Hematopoietic multipotent progenitor cell treated with erythropoietin and hydrocortisone succinate and interleukin-3 and kit ligand, for 8 days (in vitro differentiated cells): ENCODE data around the gene EBPL.
A peak's percentile ranks its signal among the peaks of the same experiment; 100 is the strongest.

Experiments
- DNase-seq: peaks from one replicate; pipeline ENCODE4 v3.0.0-alpha.2; 2015

Gene EBPL

DNA sequence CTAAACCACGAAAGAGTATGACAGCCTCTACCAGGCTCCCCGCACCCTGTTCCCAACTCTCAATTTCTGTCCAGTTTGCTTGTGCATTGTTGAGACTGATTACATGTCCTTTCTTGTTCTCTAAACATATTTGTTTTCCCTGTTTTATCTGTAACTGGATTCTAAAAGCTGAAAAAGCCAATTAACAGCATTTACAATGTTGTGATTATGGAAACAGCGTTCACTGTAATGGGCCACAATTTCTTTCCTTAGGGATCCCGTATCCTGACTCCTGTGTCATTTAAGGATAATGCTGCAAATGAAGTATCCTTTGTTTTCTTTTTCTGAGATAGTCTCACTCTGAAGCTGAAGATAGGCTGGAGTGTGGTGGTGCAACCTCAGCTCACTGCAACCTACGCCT lies 20.5 kb downstream of the EBPL start:
- no peak for DNase-seq

DNA sequence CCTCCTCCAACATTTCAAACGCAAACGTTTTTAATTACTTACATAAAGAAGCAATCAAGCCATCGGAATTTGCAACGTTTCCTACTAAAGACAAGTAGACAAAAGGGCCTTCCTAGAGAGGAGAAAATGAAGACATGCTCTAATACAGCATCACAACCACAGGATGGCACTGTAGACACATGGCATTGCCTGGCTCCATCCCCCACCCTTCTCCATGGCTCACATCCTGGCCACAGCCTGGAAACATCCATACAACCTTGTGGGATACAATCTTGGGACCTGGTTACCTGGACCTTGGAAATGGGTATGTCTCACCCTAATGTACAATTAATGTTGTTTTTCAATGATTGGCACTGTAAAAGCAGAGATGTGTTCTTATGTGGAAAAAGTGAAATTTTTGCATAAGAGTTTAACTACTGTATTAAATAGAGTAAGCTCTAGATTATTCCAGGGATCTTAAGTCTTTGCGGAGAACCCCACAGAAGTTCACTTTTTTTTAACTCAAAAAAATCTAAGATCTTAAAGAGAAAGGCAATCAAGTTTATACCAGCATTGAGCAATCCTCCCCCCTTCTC lies 21.5 kb downstream of the EBPL start:
- peak; percentile 60 for DNase-seq

DNA sequence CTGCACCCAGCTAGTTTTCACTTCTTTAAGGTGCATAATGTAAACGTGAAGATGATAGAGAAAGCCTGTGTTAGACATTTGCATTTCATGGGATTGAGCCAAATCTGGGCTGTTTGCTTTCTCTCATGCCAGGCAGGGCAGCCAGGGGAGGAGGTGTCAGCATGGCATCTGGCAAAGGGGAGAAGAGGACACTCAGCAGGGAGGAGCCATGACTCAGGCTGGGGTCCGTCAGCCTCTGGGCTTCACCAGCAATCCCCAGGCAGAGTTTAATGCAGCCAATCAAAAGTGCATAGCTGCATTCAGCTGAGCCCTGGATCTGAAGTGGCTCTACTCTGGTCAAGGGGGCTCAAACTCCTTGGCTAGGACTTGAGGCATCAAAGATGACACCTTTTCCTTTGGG lies 23.5 kb downstream of the EBPL start:
- DNase-seq = no peak

DNA sequence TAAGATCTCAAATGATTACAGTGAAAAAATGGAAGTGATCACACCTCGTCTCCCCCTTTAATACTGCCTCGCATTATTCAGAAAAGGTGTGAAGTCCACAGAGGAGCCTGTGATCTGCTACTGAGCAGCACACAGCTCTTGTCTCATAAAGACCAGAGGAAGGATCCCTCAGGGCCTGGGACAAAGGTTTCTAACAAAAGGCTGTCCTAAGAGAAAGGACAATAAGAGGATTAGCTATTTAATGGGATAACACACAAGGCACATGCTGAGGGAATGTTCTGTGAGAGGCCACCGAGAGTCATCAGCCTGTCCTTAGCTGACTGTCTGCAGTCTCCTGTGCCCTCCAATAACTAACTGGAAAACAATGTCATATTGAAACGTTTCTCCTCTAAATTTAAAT lies 26.7 kb downstream of the EBPL start:
- DNase-seq = no peak

DNA sequence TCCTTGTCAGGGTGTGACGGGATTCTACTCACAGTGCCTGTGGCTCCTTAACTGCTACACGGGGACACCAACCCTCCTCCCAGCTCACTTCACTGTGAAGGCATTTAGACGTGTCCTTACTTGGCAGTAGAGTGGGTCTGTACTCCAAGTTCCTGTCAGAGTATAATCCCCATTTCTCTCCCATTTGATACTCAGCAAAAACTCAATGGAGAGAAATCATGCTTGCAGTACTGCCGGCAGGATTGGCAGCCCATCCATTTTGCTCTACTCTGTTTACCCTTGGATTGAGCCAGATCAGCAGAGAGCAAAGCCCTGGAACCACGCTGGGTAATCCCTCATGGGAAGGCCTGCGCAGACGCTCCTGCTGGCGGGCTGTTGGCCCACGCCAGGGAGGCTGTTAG lies 34.0 kb downstream of the EBPL start:
- DNase-seq = no peak

DNA sequence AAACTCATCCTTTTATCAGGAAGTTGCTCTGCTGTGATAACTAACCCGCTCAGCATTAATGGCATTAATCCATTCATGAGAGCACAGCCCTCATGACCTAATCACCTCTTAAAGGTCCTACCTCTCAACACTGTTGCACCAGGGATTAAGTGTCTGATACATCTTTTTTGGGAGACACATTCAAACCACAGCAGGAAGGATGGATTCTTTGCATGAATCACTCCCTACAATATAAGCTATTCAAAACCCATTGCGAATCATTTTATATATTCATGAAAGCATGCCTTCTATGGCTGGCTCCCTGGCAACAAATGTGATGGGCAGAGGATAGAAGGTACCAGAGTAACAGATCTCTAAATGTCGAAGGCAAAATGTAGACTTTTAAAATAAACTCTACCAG lies 35.4 kb downstream of the EBPL start:
- DNase-seq = no peak

DNA sequence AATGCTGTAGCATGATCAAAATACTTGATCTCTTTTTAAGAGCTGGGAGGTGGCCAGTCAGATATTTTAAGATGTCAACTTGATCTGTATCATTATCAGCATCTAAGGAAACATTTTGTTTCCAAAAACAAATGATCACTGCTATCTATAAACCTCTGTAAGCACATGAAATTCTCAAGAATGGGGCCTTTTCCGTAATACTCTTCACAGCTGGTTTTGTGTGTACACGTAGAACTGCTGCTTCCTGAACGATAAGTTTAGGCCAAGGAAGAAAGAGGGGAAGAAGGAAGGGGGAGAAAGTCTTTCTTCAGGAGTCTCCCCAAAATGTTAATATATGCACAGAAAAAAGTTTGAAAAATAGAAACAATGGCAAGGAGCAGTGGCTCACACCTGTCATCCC lies 37.3 kb downstream of the EBPL start:
- no peak for DNase-seq

DNA sequence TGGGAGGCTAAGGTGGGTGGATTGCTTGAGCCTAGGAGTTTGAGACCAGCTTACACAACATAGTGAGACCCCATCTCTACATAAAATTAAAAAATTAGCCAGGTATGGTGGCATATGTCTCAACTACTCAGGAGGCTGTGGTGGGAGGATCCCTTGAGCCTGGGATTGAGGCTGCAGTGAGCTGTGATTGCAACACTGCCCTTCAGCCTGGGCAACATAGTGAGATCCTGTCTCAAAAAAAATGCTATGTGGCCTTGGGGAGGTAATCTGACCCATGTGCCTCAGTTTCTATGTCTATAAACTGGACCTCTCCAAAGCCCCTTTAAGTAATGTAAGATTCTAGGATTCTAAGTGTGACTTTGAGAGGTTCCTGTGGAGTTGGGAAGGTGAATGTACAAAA lies 37.8 kb downstream of the EBPL start:
- no peak for DNase-seq

DNA sequence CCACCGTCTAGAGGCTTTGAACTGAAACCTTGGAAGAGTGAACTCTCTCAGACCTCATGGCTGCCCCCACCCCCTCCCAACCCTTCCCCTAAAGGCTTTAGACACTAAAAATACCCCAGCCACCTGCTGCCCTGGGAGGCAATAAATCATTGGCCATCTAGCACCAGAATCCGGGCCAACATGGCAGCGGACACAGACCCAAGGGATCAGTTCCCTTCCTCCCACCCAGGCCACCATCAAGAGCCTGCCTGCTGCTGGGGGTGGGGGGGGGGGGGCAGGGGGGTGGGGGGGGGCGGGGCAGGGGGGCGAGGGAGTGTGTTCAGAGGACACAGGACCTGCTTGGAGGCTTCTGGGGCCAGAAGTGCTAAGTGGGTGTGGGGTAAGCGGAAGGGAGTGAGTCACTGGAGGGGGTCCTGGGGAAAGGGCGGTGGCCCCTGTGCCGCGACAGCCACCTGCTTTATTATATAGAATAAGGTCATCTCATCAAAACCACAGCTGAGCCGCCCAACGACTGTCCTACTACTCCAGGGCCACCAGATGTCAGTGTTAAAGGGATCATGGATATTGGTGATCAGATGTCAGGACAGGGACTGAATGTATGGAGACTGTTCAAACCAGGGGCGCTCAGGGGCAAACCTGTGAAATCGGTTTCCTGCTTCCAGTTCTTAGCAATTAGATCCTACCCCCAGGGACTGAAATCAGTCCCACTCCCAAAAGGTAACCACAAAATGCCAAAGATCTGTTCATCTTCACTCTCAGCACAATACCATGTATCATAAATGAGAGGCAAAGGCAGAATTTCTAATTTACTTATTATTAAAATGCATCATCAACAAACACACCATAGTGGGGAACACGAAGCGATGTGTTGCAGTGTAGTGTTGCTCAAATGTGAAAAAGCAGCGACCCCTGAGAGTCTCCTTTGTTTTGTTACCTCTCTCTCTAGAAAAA lies 38.7 kb downstream of the EBPL start:
- peak; percentile 76 for DNase-seq

DNA sequence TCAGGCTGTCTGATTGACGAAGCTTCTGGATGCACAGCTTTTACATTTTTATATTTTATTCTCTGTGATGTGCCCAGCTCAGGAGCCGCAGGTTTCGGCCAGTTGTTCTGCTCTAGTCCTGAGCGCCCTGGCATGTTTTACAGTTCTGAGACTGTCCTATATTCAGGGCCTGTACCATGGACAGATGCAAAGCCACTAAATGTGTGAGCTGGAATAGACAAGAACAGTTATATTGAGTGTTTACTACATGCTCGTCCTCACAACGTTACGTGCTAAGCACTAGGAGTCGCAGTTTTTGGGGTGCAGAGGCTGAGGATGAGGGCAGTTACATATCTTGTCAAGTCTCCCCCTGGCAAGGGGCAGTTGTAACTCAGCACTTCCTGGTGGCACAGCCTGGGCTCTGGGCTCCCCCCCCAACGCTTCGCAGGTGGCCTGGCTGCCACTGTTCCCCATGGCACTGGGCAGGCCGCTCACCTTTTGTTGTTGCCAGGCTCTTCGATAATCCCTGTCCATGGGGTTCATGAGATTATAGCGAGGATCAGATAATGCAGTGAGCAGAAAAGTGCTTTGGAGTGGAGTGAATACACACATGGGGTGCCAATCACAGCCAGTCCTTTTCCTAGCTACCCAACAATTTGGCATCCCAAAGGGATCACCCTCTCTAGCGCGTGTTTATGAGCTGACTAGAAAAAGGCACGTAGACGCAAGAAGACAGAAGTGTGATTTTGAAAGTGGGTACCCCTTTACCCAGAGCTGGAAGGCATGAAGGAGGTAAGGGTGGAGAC lies 39.5 kb downstream of the EBPL start:
- no peak for DNase-seq

DNA sequence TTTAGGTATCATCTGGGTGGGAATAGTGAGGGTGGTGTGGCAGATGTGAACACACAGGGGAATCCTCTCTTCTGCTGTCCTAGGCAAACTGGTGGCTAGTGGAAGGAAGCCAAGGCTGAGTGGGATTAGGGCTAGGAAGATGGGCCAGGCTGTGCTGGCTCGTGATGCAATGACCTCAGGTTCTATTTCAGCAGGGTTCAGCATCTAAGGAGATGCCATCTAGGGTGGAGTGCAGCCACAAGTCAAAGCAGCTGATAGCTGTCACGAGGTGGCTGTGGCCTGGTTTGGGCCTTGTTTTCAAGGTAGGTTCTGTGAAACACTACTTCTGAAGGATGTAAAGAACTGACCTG lies 41.3 kb downstream of the EBPL start:
- no peak for DNase-seq

DNA sequence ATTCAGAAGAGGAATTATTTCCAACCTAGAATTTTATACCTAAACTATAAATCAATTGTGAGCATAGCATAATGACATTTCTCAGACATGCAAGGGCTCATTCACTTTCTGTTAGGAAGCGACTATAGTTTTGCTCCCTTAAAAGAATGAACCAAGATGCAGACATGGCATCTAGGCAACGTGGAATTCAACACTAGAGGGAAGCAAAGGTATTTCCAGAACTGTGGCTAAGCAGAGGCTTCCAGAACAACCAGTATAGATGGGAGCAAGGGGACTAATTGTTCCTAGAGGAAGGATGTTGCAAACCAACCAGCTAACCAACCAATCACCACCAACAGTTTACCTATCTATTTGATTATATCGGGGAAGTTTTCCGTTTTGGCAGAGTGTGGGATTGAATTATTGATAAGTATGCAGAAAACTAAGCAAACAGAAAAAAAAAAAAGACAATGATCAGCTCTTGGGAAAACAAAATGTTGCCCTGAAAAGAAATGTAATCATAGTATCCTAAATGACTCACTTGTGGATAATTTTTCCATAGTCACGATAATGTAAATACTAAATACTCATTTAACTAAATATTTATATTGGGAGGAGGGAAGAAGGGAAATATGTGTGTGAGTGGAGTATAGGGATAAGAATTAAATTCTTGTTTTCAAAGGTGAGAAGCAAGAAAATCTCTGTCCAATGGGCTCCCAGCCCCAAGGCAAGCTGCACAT lies 41.9 kb downstream of the EBPL start:
- DNase-seq = no peak

DNA sequence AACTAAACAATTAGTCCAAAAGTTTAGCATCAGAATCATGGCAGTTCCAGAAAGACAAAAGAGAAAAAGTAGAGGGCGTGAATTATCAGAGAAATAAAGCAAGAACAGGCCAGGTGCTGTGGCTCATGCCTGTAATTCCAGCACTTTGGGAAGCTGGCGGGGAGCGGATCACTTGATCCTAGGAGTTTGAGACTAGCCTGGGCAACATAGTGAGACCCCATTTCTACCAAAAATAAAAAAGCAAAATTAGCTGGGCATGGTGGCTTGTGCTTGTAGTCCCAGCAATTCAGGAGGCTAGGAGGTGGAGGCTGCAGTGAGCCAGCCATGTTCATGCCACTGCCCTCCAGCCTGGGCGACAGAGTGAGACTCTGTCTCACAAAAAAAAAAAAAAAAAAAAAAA lies 44.6 kb downstream of the EBPL start:
- no peak for DNase-seq

DNA sequence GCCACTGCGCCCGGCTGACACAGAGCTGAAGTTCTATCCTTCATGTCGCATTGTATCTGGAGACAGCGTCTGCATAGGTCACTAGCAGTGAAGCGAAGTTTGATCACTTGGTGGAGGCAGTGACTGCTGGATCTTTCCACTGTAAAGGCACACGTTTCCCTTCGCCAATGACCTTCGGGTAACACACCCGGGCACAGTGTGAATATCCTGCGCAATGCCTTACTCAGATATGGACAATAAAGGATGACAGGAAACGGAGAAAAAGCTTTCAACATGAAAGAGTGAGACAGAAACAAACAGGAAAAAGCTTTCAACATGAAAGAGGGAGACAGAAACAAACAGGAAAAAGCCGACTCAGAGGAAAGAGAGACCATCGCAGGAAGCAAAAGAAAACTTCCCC lies 45.8 kb downstream of the EBPL start:
- no peak for DNase-seq

DNA sequence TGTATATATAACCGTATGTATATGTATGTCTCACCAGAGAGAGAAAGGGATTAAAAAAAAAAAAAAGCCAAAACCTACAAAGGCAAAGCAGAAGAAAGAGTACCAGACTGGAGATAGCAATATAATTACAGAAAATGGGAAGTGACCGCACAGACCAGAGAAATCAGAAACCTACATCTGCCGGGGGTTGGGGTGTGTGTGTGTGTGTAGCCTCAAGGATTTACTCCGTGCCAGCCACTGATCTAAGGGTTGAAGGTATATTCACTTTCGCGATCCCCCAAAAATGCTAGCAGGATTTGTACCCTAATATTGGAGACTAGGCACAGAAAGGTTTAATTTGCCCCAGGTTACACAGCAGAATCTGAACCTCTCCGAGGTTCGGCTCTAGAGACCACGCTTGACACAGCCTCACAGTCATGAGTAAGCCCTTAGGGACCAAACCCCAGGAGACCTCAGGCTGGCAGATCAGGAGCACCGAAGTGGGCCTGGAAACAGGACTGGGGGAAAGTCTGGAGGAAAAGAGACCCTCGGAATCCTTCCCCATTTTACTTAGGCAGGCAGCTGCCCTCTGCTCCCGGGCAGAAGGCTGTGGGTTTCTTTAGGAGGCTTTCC lies 48.1 kb downstream of the EBPL start:
- peak; percentile 58 for DNase-seq

DNA sequence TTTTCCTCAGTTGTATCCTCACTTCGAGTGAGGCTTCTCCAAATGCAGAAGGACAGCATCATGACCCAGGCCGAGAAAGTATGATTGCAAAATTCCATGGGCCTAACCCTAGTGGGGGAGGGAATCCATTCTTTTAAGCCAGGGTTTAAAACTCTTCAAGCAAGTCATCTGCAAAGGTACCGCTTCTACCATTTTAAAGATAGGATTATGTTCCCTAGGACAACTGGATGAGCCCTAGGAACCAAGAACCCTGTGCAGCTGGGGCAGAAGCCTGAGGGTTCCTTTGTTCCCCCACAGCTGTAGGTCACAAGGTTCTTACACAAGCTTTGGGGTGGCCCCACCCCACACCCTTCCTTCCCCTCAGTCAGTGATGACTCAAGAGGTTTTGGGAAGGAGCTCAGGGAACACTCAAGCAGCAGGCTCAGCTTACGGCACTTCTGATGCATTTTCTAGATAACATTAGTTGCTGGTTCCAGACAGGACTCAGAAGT lies 49.4 kb downstream of the EBPL start:
- peak; percentile 55 for DNase-seq

DNA sequence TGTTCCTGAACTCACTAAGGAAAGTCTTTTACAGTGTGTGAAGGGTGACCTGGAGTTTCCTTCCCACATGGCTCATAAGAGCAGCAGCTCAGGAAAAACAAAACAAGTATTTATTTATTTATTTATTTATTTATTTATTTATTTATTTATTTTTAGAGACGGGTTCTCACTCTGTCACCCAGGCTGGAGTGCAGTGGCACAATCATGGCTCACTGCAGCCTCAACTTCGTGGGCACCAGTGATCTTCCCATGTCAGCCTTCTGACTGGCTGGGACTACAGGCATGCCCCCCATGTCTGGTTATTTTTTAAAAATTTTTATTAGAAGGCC lies 52.6 kb downstream of the EBPL start:
- no peak for DNase-seq

DNA sequence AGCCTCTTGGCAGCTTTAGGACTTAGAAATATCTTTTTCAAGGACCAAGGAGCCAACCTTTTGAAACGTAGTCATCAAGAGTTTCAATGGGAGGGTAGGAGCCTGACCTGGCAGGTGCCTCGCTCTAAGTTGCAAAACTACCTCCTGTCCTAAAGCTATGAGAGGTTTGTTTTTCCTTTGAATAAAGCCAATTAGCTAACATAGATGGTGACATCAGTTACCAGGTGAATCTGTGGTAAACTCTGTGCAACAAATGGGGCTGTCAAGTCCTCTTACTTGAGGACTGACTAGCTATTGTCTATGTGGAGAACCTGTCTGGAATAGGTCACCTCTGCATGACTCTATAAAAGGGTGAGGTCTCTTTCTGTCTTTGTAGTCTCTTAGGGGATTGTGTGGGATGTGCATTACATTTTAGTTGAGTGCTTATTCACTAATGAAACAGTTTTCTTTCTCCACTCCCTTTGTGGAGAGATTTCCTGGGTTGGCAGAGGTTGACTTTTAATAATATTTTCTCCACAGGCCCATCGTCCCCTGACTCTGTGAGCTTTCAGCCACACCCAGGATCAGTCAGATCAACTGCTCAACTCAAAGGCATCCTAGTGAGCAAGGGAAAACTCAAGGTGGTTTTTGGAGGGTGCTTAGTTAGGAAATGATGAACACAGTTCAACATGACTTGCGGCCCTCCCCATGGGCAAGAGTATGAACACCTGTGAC lies 53.1 kb downstream of the EBPL start:
- no peak for DNase-seq

DNA sequence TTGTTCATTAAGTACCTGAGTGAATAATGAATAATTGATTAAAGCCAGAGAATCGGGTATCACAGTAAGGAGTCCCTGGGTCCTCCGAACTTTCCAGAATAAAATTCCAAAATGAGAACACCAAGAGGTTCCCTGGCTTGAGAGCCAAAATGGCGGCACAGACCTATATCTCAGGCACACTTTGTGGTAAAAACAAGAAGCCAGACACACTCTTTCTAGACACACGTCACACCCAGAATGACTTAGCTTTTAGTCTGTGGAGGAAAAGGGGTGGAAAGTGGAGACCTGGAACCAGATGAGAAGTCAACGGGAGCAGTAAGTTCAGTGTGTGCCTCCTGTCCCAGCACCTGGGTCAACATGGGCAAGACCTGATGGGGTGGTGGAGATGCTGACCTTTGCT lies 54.6 kb downstream of the EBPL start:
- no peak for DNase-seq

DNA sequence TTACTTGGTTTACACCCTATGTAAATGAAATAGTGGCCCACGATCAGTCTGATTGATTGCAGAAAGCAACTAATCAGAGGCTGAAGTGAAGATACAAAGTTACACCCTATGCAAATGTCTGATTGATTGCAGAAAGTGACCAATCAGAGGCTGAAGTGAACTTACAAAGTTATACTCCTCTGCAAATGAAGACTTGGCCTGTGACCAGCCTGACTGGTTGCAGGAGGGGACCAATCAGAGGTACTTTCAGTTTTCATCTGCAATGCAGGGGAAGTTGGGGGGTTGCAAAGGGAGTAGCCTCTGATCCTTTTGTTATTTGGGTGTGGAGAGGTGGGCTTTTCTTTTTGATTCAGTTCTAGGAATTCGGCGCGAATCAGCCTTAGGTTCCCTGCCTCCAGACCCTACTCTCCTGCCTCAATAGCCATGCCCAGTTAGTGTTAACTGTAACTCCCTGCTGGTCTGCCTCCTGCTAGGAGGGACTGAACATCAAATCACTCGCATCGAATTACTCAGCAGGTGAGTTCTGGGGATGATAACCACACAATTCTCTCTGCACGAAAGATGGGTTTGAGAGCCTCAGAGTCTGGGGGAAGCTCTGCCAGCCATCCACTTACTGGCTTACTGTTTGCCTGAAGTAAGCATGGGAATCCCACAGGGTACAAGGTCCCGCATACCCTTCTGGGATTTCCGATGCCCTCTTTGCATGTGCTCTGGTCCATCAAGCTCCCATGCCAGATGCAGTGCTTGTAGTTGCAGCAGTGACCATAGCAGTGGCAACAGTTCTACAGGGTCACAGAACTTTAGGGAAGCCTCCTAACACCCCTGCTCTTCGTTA lies 55.5 kb downstream of the EBPL start:
- peak; percentile 43 for DNase-seq

DNA sequence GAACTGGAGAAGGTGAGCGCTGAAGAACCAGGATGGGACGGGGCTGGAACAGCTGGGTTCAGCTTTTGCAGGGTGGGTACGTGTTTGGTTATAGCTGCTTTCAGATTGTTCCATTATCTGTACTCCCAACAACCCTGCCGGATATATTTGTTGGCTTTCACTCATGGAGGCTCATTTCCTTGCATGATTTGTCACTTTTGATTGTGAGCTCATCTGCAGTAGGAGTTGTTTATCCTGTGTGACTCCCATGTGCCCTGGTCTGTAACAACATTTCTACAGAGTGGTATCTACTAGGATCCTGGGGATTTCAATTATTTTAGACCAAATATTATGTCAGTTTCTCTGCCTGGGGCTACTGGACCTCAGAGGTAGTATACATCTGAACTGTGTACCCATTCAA lies 57.6 kb downstream of the EBPL start:
- DNase-seq = no peak
